Pulmonary artery endothelial cell (primary cell): ENCODE measurements around the gene SCD5. TPM values are rescaled to one million over a fixed set of nuclear protein-coding genes. Genes with fewer than 3 reads are reported as not detected.

Experiments
- DNase-seq: peaks from one replicate; pipeline ENCODE4 v3.0.0-alpha.2; 2011; ENCODE audit warnings: low read depth, low spot score
- total RNA-seq: library from RNA; depleted of rRNA; stranded (reverse); fragments of >200 nt; gene quantifications from 2 replicates; pipeline ENCODE4 v1.2.3, GENCODE V29; 2014

SCD5 gene
- total RNA-seq, 1 donor from 2014 or later, result 50.4 TPM

DNA sequence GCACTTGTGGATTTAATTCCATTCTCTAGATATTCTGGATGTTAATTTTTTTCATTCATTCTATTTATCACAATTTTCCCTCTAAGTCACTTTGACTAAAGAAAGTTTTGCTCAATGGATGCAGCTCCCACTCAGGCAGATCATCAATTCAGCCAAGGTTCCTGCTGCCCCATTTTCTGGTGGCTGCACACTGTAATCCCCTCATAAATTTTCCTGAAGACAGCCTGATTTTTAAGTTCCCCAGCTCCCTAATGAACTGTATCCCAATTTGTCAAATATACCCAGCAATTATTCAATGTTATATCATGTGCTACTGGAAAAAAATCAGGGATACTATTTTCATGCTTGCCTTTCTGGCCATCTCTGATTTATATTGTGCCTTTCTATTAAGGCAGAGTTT is 61.2 kb downstream of the SCD5 start:
- DNase-seq, result no peak

DNA sequence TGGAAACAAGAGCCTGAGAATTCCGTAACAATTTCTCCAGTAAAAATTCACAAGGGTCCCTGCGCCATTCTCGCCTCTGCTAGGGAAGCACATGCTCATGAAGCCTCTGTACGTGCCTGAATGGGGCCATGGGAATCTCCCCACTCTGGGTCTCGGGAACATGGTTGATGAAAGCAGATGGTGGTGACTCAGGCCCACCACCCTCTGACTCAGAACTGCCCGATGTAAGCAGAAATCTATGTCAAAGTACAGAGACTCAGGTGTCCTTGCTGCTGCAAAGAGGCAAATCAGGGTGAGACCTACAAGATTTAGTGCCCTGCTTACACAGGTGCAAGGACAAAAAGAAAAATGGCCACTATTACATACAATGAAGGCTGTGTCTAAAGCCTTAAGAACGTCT is 65.0 kb downstream of the SCD5 start:
- DNase-seq, result no peak

DNA sequence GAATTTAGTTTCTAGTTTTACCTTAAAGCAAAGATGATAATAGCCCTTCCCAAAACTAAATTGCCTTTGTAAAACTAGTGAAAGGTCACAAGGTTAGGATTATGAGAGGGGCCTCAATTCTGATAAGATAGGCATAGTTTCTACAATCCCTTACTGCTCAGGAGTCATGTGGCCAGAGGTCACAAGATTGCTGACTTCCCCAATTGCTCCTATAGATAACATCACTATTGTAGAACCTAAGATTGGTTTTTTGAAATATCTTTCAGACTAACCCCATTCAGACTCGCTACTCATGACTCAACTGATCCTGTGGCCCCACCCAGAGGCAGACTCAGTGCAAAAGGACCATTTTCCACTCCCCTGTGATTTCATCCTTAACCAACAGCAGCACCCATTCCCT is 70.3 kb downstream of the SCD5 start:
- no peak for DNase-seq

DNA sequence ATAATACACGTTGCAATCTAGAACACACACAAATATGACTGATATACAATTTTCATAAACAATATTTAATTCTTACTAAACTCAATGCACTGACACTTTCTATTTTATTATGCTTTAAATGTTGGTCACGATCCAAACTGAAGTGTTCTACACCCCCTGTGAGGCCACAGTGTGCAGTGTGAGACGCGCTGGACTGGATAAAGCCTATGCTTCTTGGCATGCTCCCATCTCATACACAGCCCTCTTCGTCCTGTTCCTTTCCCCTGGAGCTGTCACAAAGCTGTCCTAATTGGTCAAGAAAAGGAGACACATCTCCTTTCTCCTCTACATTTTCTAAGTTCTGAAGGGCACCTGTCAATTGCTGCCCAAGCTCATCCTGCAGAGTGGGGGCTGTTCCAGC is 72.0 kb downstream of the SCD5 start:
- DNase-seq, result no peak

DNA sequence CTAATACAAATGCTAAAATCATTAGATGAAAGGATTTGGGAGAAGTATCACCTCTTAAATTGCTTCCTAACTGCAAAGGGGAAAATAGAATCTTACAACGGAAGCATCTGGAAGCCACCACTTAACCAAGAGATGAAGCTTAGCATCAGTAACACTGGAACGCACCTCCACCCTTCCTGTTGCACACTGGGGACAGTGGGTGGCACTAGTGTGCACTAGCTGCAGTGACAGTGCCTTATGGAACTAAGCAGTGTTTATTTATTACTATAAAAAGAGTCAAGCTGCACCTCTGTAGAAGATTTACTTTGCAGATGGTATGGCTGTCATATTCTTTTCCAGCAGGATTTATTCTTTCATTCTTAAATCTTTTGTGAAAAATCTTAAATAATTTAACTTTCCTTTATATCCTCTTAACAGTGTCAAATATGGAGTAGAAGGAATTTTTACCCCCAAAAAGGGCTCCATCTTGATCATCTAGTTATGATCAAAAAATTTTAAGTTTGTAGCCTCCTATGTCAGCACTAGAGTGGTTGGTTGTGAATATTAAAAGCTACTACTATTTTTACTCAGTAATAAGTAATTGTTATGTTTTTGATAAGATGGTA is 76.7 kb downstream of the SCD5 start:
- DNase-seq, result no peak

DNA sequence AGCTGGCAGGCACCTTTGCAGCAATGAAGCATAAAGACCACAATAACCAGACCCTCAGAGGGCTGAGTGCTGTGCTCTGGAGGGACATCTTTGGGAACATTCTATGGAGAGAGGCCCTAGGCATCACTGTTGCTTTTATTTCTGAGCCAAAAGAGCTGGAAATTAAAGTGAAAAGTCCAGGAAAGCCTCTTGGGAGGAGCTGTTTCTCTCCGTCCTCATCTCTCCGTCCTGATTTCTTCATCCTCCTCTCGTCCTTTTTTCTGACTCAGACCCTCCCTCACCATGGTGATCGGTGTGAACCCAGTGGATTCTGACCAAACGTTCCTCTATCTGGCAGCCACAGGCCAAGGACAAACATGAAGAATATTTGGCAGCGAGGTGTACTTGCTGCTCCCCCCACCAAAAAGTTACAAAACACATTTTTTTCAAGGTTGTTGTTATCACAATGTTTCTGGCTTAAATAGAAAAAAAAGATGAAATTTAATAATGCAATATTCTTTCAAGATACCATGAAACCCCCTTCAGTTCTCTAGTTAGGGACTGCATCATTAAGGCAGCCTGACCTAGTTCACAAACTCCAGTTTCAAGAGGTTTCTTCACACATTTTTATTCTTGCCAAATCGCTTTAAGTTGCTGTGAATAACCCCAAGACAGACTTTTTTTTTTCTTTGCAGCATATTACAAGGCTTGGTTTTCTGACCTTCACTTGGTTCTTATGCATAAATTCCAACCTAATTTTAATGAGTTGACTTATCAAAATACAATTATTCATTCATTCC is 80.2 kb downstream of the SCD5 start:
- no peak for DNase-seq

DNA sequence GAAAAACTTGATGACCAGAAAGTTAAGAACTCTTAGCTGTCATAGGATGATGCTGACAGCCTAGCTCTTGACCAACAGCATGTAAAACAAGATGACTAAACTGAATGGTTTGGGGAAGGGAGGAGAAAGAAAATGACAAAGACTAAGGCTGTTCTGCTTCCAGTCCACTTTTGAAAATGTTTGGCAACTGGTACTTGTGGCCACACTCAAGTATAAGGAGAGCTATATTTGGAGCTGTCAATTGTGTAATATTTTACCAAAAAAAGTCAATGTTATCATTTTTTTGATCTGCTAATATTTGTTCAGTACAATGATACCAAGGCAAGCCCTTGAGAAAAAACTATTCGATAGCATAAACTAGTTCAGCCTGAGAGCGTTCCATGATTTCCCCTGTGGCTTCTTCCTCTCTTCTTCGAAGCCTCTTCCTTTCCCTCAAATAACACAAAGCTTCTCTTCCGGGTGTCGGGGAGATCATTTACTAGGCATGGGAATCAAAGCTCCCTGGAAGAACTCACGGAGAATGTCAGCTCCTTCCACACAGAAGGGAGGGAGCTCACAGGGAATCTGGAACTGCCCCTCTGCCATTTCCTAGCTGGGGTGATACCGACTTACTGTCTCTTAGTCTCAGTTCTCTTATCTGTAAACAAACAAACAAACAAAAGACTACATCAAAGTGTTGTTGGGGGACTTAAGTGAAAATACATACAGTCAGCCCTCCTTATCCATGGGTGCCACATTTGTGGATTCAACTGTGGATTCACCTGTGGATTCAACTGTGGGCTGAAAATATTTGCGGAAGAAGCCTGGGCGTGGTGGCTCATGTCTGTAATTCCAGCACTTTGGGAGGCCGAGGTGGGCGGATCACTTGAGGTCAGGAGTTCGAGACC is 82.6 kb downstream of the SCD5 start:
- no peak for DNase-seq

DNA sequence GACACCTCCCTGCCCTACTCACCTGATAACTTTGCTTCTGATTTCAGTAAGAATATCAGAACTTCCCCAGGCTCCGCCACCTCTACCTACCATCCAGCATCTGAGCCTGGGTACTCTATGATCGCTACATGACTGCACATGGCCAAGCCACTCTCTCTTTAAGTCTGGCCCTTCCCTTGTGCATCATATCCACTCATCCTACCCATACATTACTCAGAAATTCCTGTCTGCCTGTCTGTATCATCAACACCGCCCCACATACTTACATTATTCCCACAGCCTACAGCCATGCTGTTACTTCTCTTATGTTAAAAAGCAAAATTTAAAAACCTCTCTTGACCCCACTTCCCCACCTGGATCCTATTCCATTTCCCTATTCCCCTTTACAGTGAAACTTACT is 84.7 kb downstream of the SCD5 start:
- no peak for DNase-seq

DNA sequence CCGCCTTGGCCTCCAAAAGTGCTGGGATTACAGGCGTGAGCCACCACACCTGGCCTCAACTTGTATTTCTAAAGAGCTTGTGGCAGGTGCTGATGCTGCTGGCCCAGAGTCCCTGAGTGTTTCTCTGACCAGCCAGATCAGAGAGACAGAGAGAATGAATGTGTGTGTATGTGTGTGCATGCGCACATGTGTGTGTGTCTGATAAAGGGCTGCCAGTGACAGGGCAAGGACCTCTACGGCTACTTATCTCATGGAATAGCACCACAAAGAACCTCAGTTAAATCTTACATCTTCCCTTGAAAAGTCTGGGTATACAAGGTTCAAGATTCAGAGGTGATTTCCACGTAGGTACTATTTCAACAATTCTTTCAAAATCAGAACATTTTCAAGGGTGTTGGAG is 86.0 kb downstream of the SCD5 start:
- no peak for DNase-seq

DNA sequence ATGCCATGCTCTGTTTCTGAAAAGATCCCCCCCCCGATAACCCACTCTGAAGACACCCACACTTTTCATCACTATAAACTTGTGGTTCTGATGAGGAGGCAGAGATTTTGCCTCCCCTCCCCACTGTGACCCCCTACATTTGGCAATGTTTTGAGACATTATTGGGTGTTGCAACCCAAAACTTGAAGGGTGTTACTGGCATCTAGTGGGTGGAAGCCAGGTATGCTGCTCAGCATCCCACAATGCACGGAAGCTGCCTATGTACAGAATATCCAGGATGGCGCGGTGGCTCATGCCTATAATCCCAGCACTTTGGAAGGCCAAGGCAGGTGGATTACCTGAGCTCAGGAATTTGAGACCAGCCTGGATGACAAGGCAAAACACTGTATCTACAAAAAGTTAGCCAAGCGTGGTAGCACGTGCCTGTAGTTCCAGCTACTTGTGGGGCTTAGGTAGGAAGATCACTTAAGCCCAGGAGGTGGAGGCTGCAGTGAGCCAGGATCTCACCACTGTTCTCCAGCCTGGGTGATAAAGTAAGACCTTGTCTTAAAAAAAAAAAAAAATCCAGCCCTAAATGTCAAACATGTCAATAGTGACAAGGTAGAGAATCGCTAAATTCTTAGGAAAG is 87.3 kb downstream of the SCD5 start:
- no peak for DNase-seq

DNA sequence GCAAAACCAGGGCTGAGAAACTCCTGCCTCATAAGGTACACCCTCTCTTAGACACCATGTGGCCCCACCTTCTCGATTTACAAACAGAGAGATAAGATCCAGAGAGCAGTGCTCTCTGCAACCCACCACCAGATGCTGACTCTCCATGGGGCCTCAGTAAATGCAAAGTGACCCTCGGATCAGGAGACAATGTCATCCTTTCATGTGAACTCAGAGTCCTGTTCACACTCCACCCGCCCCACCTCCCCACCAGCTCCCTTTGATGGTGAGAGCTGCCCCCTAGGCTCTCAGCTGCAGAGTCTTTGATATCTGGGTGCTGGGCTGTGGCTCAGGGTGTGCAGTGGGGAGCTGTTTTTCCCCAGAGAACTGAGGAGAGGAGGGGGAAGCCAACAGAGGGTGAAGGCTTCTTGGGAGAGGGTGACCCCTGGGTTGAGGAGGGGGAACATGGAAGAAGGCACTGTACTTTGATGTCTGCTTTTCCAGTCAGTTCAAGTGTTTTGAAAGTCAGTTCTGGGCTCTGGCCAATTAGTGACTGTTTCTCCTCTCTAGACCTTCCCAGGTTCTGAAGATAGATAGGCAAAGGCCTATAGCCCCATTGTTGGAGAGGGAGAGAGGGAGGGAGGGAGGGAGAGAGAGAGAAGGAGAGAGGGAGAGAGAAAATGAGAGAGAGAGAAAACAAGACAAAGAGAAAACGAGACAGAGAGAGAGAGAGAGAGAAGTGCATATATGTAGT is 88.2 kb downstream of the SCD5 start:
- DNase-seq, result no peak

DNA sequence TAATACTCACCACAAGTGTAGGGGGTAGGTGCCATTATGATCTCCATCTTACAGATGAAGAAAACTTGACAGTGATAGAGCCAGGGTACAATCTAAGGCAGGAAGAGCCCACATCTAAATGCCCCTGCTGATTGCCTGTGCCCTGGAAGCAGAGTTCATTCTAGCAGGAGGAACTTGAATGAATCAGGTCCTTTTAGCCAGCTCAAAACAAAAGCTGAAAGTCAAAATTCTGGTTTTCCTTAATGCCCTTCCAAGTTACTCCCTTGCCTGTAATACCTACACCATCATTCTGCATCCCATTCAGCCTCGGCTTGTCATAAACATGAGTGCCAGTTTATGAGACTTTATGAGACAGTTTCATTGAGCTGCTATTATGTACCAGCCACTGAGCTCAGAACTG is 89.6 kb downstream of the SCD5 start:
- DNase-seq, result peak; percentile 29

DNA sequence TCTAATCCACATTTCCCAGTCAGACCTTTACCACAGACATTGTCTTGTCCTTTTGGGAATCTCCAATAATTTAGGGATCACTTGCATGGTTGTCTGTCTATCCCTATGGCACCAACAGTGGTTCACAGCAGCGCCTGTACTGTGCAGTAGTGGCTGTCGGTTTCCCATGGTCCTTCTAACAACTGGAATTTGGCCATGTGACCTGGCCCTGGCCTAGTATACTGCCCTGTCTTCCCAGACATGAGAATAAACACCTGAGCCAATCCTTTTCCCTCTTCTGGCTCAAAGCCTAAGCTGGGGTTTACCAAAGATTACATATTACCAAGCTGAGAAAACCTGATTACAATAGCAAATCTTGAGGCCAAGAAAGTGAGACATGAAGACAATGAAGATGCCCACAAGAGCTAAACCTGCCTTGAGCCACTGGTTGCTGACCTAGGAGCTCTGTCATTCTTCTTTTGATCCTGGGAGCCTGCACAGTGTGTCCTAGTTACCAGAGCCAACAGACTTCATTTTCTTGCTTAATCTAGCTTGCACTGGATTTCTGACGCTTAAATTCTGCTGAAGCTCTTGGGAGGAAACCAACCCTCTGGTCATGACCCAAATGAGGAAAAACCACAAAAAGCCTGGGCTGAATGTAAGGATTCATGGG is 92.1 kb downstream of the SCD5 start:
- DNase-seq, result no peak

DNA sequence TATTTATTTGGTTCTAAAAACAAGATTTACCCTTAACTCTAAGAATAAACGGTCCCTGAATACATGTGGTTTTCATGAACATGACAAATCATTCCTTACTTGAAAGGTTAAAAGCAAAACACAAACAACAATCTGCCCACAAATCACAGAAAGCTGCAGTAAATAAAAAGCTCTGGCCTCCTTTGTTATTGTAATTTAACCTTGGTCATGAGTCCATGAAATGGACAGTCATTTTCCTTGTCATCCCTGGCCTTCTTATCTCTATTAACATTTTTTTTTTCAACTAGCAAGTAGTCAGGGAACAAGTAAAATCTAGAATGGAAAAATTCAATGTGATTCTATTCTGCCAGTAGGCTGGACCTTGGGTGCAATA is 92.7 kb downstream of the SCD5 start:
- no peak for DNase-seq

DNA sequence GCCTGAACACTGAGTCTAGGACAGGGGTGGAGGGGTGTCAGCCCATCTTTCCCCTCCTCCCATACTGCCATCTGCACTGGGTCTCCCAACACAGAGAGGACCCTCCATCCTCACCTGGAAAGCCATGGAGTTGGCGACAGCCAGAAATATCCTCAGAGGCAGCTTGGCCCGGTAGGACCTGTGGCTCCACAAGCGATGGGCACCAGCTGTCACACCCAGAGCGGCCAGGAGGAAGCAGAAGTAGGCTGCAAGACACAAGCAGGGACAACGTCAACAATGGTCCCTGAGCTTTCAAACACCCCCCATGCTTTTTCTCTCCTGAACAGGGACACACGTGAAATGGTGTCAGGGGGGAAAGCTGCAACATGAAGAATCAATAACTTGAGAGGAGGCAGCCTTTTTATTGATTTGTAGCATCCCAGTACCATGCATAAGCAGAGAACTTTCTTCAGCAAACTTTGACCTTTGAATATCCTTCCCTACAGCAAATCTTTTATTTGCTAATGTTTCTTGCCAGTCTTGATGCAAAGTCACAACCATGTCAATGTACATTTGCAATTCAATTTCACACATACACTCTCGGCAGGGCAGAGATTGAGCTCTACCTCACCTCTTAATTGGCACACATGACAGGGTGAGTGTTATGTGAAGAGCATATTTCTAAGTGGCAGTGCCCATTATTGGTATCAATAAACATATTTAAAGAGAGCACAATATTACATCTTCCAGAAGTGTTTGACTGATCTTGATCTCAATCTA is 93.2 kb downstream of the SCD5 start:
- DNase-seq, result no peak

DNA sequence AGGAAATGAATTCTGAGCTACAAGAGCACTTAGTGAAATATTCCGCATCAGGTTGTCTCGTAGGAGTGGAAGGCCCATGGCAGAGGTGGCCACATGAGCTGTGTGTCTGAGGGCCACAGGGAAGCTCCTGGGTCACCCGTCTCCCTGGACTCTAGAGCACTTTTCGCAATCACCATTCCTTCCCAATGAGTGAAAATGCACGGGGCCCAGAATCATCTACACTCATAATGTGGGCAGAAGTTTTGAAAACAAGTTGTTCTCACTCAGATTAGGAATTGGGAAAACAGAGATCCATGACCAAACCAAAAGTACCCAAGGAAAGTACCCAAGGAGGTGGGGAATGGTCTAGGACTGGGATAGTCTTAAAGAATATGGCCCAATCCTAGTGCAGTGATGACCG is 94.4 kb downstream of the SCD5 start:
- no peak for DNase-seq

DNA sequence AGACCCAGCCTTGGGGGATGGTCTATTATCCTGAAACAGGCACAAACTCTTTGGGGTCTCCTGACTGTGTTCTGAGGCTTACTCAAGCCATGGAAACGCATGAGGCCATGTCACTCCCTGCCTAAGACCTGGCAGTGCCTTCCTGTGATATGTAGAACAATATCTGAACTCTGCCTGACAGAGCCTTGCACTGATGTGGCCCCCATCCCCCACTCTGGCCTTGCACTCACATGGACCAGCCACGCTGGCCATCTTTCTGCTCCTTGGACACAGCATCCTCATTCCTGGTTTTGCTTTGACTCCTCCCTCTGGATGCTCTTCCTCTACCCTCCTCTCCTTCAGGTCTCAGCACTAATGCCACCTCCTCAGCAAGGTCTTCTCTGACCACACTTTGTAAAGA is 100.2 kb downstream of the SCD5 start:
- no peak for DNase-seq

DNA sequence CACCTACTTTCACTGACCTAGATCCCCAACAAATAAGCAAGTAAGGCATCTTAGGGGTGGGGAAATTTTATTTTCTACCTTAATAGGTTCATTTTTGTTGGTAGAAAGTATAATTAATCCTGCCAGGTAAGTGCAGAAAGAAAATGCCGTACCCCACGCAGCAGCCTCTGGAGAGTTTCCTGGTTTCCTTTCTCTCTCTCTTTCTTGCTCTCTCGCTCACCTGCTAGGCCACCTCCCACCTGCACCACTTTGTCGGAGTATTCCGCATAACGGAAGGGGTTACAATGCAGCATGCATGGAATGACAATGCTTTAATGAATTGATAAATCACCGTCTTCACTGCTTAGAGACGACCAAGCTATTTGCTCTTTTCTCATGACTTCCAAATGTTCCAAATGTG is 101.0 kb downstream of the SCD5 start:
- DNase-seq, result no peak

DNA sequence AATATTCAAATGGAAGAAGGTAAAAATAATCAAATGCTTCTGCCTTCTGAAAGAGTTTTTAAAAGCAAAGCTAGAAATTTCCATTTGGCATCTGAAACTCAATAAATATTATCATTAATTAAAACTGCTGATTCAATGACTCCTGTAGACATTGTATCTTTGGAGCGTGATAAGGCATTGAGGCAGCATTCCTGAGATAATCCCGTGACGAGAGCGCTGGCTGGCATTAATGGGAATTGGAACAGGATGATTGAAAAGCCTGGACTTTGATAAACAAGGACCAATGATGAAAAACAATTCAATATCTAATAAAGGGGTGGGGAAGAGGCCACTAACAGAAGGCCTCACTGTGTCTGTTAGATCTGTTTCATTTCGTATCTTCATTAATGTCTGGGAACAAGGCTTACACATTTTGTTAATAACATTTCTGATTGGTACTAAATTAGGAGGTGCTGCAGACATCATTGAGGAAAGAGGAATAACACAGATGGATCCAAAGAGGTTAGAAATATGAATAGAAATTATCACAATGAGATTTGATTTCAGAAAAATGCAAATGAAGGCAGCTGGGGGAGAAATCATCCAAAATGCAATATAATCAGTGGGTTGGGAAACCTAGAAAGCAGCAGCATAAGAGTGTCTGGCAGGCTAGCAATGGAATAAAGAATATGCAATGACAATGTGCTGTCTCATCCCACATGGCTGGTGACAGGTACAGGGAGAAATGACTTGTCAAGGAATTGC is 102.3 kb downstream of the SCD5 start:
- DNase-seq, result no peak
